SK-N-SH (cell line): ENCODE results near the gene STIP1.

Experiments
- CTCF ChIP-seq: fragments of 200-600 bp; sonication (generic); IDR thresholded peaks from 2 replicates; pipeline ENCODE4 v1.6.1; 2017; ENCODE audit warnings: antibody characterized with exemption, mild to moderate bottlenecking, moderate library complexity
- TAF1 ChIP-seq: IDR thresholded peaks from 2 replicates; pipeline ENCODE4 v1.6.1; 2012; ENCODE audit warnings: low read depth, mild to moderate bottlenecking, low read length, moderate library complexity, borderline replicate concordance
- ZBTB33 ChIP-seq: IDR thresholded peaks from 2 replicates; pipeline ENCODE4 v1.4.0; 2012; ENCODE audit warnings: low read depth, borderline replicate concordance

- TF ChIP-seq CTCF (no peak), ZBTB33 (no peak), TAF1 (no peak)
Observed at GRCh38 chr11:64232967-64233315, 47.0 kb downstream of the STIP1 start.
